ENCODE measurements around the gene SPRY4. TPM values are rescaled to one million over a fixed set of nuclear protein-coding genes. Genes with fewer than 3 reads are reported as not detected.
A peak's percentile ranks its signal among the peaks of the same experiment; 100 is the strongest.

The SPRY4 gene
- total RNA-seq, 1 experiment from 2014 or later, result 35.6 TPM

GRCh38 chr5:142309747-142310318, 15.0 kb downstream of the SPRY4 start:
- DNase-seq (ENCODE audit: low read depth, low spot score), result no peak
- Histone ChIP-seq H3K9me3 (ENCODE audit: control insufficient read depth, insufficient read depth, low read depth, low read length) (no peaks in the 10 kb centered on the region), H3K36me3 (ENCODE audit: control insufficient read depth, insufficient read depth, low read length) (0 out of 2 replicates have a peak, but pooled peaks cover 3% of the 10 kb centered on the region), H3K27ac (ENCODE audit: low read length) (no peak overlapping the region), H3K27me3 (ENCODE audit: control insufficient read depth, insufficient read depth, low read length) (no peaks in the 10 kb centered on the region), H3K4me1 (ENCODE audit: control insufficient read depth, insufficient read depth, low read length) (peaks cover 25% of the 10 kb centered on the region), H3K4me3 (ENCODE audit: low read depth in 2 of 2, low read length in 2 of 2) (no peak overlapping the region)
- ChIA-PET CTCF (no interaction called here), POLR2A (no interaction called here)
- intact Hi-C loops (cut with micrococcal nuclease; ENCODE audit: unreplicated experiment), result no loop called here
- in situ Hi-C loops (cut with HindIII; ENCODE audit: low pct_unique_long_range_greater_than_20kb, low sequenced_read_pairs), result no loop called here
- no peak for TF ChIP-seq TCF7L2 (IDR thresholded peaks at IDR 0.05; ENCODE audit: low read depth, low read length)
- BruUV-seq (replicated peaks), result no TSS peak
- no peak for ATAC-seq

GRCh38 chr5:142308358-142308757, 16.5 kb downstream of the SPRY4 start:
- Histone ChIP-seq H3K4me1 (ENCODE audit: control insufficient read depth, insufficient read depth, low read length) (peaks cover 32% of the 10 kb centered on the region), H3K27me3 (ENCODE audit: control insufficient read depth, insufficient read depth, low read length) (no peaks in the 10 kb centered on the region), H3K4me3 (ENCODE audit: low read depth in 2 of 2, low read length in 2 of 2) (no peak overlapping the region), H3K27ac (ENCODE audit: low read length) (no peak overlapping the region), H3K9me3 (ENCODE audit: control insufficient read depth, insufficient read depth, low read depth, low read length) (no peaks in the 10 kb centered on the region), H3K36me3 (ENCODE audit: control insufficient read depth, insufficient read depth, low read length) (0 out of 2 replicates have a peak, but pooled peaks cover 3% of the 10 kb centered on the region)
- ATAC-seq (no peak), DNase-seq (ENCODE audit: low read depth, low spot score) (no peak)
- CTCF ChIA-PET, result no interaction called here
- TF ChIP-seq POLR2AphosphoS5 (IDR thresholded peaks at IDR 0.05; ENCODE audit: low read depth, low read length) (peak; percentile 24; the same call in 1 of the 2 replicates), CTCF (IDR thresholded peaks at IDR 0.05) (no peak)
- intact Hi-C loops (cut with micrococcal nuclease; ENCODE audit: unreplicated experiment) (no loop called here), in situ Hi-C loops (cut with HindIII; ENCODE audit: low pct_unique_long_range_greater_than_20kb, low sequenced_read_pairs) (no loop called here)
- no TSS peak for BruUV-seq (replicated peaks)
- POLR2A ChIA-PET, result no interaction called here

- no peaks in the 10 kb centered on the region for H3K27me3 ChIP-seq (ENCODE audit: control insufficient read depth, insufficient read depth, low read length)
Observed at GRCh38 chr5:142307146-142307890, 17.5 kb downstream of the SPRY4 start.

More at GRCh38 chr5:142307146-142307890, 17.5 kb downstream of the SPRY4 start:
- Histone ChIP-seq H3K36me3 (ENCODE audit: control insufficient read depth, insufficient read depth, low read length) (0 out of 2 replicates have a peak, but pooled peaks cover 3% of the 10 kb centered on the region), H3K4me1 (ENCODE audit: control insufficient read depth, insufficient read depth, low read length) (peaks cover 26% of the 10 kb centered on the region), H3K27ac (ENCODE audit: low read length) (no peak overlapping the region), H3K9me3 (ENCODE audit: control insufficient read depth, insufficient read depth, low read depth, low read length) (no peaks in the 10 kb centered on the region), H3K4me3 (ENCODE audit: low read depth in 2 of 2, low read length in 2 of 2) (no peak overlapping the region)
- DNase-seq (ENCODE audit: low read depth, low spot score) (no peak), ATAC-seq (0 out of 2 replicates have a peak, but pooled peaks have one; percentile 13)
- in situ Hi-C loops (cut with HindIII; ENCODE audit: low pct_unique_long_range_greater_than_20kb, low sequenced_read_pairs) (no loop called here), intact Hi-C loops (cut with micrococcal nuclease; ENCODE audit: unreplicated experiment) (no loop called here)
- CTCF ChIA-PET, result interaction anchor here (0.7 kb wide), 1 partner anchor 347 kb away, joined by 3 read pairs; no protein-coding TSS in a partner anchor
- POLR2A ChIA-PET, result no interaction called here
- no TSS peak for BruUV-seq (replicated peaks)
- TF ChIP-seq REST (IDR thresholded peaks at IDR 0.05; ENCODE audit: insufficient read depth in 1 of 2, low read depth in 2 of 2, low read length in 1 of 2), result no peak
- no peak for TF ChIP-seq CTCF (IDR thresholded peaks at IDR 0.05)
- no peak for TF ChIP-seq SIN3A (IDR thresholded peaks at IDR 0.05; ENCODE audit: borderline replicate concordance, insufficient read depth, low read depth, low read length)

Measured in Panc1 (cell line).